ENCODE measurements around the gene EPHB3.

Gene EPHB3

GRCh38 chr3:184581331-184581855 is 19.8 kb downstream of the EPHB3 start:
- DNase-seq (ENCODE audit: low spot score): no peak

GRCh38 chr3:184582646-184583577 is 21.3 kb downstream of the EPHB3 start:
- peak; percentile 77 for DNase-seq (ENCODE audit: low spot score)

GRCh38 chr3:184583578-184584451 is 22.2 kb downstream of the EPHB3 start:
- DNase-seq (ENCODE audit: low spot score): peak; percentile 80

- DNase-seq (ENCODE audit: low spot score): no peak
Observed at GRCh38 chr3:184584464-184584891, 22.9 kb downstream of the EPHB3 start.

GRCh38 chr3:184585545-184585944 is 24.0 kb downstream of the EPHB3 start:
- no peak for DNase-seq (ENCODE audit: low spot score)

GRCh38 chr3:184586851-184587250 is 25.3 kb downstream of the EPHB3 start:
- no peak for DNase-seq (ENCODE audit: low spot score)

- no peak for DNase-seq (ENCODE audit: low spot score)
Observed at GRCh38 chr3:184588776-184589175, 27.2 kb downstream of the EPHB3 start.

- no peak for DNase-seq (ENCODE audit: low spot score)
Observed at GRCh38 chr3:184590795-184591194, 29.2 kb downstream of the EPHB3 start.

GRCh38 chr3:184591789-184592188 is 30.2 kb downstream of the EPHB3 start:
- DNase-seq (ENCODE audit: low spot score): no peak

- DNase-seq (ENCODE audit: low spot score): no peak
Observed at GRCh38 chr3:184592371-184593219, 31.0 kb downstream of the EPHB3 start.

GRCh38 chr3:184593220-184593927 is 31.8 kb downstream of the EPHB3 start:
- no peak for DNase-seq (ENCODE audit: low spot score)

GRCh38 chr3:184593928-184594303 is 32.3 kb downstream of the EPHB3 start:
- DNase-seq (ENCODE audit: low spot score): no peak

GRCh38 chr3:184594371-184595001 is 32.9 kb downstream of the EPHB3 start:
- no peak for DNase-seq (ENCODE audit: low spot score)

GRCh38 chr3:184595726-184596125 is 34.1 kb downstream of the EPHB3 start:
- no peak for DNase-seq (ENCODE audit: low spot score)

GRCh38 chr3:184596233-184596632 is 34.6 kb downstream of the EPHB3 start:
- no peak for DNase-seq (ENCODE audit: low spot score)

- DNase-seq (ENCODE audit: low spot score): no peak
Observed at GRCh38 chr3:184596886-184597575, 35.4 kb downstream of the EPHB3 start.

- peak; percentile 58 for DNase-seq (ENCODE audit: low spot score)
Observed at GRCh38 chr3:184597829-184598573, 36.4 kb downstream of the EPHB3 start.

GRCh38 chr3:184598574-184598927 is 37.0 kb downstream of the EPHB3 start:
- no peak for DNase-seq (ENCODE audit: low spot score)

GRCh38 chr3:184599143-184599542 is 37.6 kb downstream of the EPHB3 start:
- DNase-seq (ENCODE audit: low spot score): no peak
